Activated naive CD4-positive, alpha-beta T cell treated with anti-CD3 and anti-CD28 coated beads, Interleukin-2, amount 10 ng/mL, durations not matched to agents 7 days and 5 days (primary cell): ENCODE measurements around the gene DAP.
A peak's percentile ranks its signal among the peaks of the same experiment; 100 is the strongest.
"Not testable (repeated sequence)": the region's sequence is repeated elsewhere in the genome, so short reads cannot be mapped to it uniquely, and the experiment has no call there.

Source experiments
- CTCF ChIA-PET: fragments of 350-600 bp; sonication (Branson Sonifier 250); formaldehyde crosslinking; loops from one replicate; lab custom pipeline; 2021; ENCODE audit warnings: antibody characterized with exemption; lab: Charles Lee
- DNase-seq: peaks from one replicate; pipeline ENCODE4 v3.0.0-alpha.2; 2020
- H3K27ac Mint-ChIP-seq: one replicate; pipeline ENCODE4 v1.8.0; 2021; ENCODE audit warnings: mild to moderate bottlenecking, moderate library complexity, mixed read lengths
- H3K27me3 Mint-ChIP-seq: one replicate; pipeline ENCODE4 v1.8.0; 2021; ENCODE audit warnings: mild to moderate bottlenecking, mixed read lengths
- H3K36me3 Mint-ChIP-seq: one replicate; pipeline ENCODE4 v1.8.0; 2021; ENCODE audit warnings: mixed read lengths
- H3K4me1 Mint-ChIP-seq: one replicate; pipeline ENCODE4 v1.8.0; 2021; ENCODE audit warnings: mixed read lengths
- H3K4me3 Mint-ChIP-seq: one replicate; pipeline ENCODE4 v1.8.0; 2021; ENCODE audit warnings: mild to moderate bottlenecking, moderate library complexity, mixed read lengths
- H3K9me3 Mint-ChIP-seq: one replicate; pipeline ENCODE4 v1.8.0; 2021; ENCODE audit warnings: mixed read lengths

Gene DAP

DNA sequence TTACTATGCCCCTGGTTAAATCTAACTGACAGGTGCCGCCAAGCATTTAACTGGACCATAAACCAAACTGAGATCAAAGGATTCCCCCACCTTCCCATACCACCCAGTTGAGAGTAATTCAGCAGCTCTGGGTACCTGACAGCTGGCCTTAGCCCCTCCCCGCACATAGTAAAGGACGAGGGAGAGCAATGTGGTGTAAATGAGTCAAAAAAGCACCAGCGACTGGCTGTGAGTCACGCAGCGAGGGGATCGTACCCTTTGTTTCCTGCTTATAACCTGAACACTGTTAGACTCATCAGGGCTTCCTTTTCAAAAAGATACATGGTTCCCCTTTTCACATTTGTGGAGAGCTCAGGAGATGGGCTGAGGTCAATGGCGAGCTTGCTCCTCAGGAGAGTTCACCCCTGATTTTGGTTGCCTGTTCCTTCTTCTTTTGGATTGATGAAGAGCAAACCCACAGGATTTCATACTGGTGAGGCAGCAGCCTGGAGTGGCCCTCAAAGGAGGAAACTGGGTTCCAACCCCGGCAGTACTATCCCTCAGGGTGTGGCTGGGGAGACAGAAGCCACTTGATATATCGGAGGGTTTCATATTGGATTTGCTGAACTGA lies 125.7 kb downstream of the DAP start:
- Mint-ChIP-seq H3K27me3 (no peaks in the 10 kb centered on the region), H3K4me1 (peaks cover 49% of the 10 kb centered on the region), H3K9me3 (peaks cover 12% of the 10 kb centered on the region), H3K27ac (peak overlapping the region; percentile 87), H3K4me3 (no peak overlapping the region), H3K36me3 (peaks cover 12% of the 10 kb centered on the region)
- DNase-seq = peak; percentile 74
- CTCF ChIA-PET = interaction anchor here (1.0 to 1.6 kb wide), 3 partner anchors 9 to 42 kb away, joined by 3 to 4 read pairs (median 3); no protein-coding TSS in a partner anchor

- no peak for DNase-seq
- H3K4me1 Mint-ChIP-seq = peaks cover 49% of the 10 kb centered on the region
- peaks cover 2% of the 10 kb centered on the region for H3K27me3 Mint-ChIP-seq
- CTCF ChIA-PET = interaction anchor here (1.0 to 1.6 kb wide), 4 partner anchors 8 to 42 kb away, joined by 3 to 4 read pairs (median 4); no protein-coding TSS in a partner anchor
- H3K9me3 Mint-ChIP-seq = peaks cover 7% of the 10 kb centered on the region
- H3K4me3 Mint-ChIP-seq = no peak overlapping the region
- peaks cover 7% of the 10 kb centered on the region for H3K36me3 Mint-ChIP-seq
- peak overlapping the region; percentile 87 for H3K27ac Mint-ChIP-seq
Observed at GRCh38 chr5:10634562-10634961, 126.5 kb downstream of the DAP start.

DNA sequence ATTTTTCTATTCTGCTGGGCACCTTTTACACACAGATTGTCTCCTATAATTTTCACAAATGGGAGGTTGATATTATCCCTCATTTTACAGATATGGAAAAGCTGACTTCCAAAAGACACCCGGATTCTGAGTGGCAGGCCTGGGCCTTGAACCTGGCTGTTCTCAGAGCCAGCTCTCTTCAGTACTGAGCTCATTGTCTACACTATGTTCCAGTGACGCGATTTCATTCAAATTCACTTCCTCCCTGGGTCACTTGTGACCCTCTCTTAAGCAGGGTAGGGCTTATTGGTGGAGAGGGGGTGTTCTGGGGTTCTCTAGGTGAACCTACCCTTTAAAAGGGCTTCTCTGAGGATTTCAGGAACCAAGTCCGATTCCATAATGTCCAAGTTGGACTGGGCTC lies 127.0 kb downstream of the DAP start:
- H3K27me3 Mint-ChIP-seq = peaks cover 7% of the 10 kb centered on the region
- peaks cover 49% of the 10 kb centered on the region for H3K4me1 Mint-ChIP-seq
- CTCF ChIA-PET = interaction anchor here (1.0 to 1.6 kb wide), 3 partner anchors 8 to 27 kb away, joined by 3 to 4 read pairs (median 4); no protein-coding TSS in a partner anchor
- H3K36me3 Mint-ChIP-seq = peaks cover 7% of the 10 kb centered on the region
- peak overlapping the region; percentile 87 for H3K27ac Mint-ChIP-seq
- H3K9me3 Mint-ChIP-seq = peaks cover 7% of the 10 kb centered on the region
- DNase-seq = no peak
- H3K4me3 Mint-ChIP-seq = no peak overlapping the region

GRCh38 chr5:10633271-10634049 lies 127.6 kb downstream of the DAP start:
- peaks cover 4% of the 10 kb centered on the region for H3K9me3 Mint-ChIP-seq
- peak overlapping the region; percentile 87 for H3K27ac Mint-ChIP-seq
- peak; percentile 68 for DNase-seq
- peaks cover 3% of the 10 kb centered on the region for H3K36me3 Mint-ChIP-seq
- H3K4me3 Mint-ChIP-seq = no peak overlapping the region
- CTCF ChIA-PET = interaction anchor here (1.0 to 1.6 kb wide), 3 partner anchors 7 to 26 kb away, joined by 3 to 4 read pairs (median 4); no protein-coding TSS in a partner anchor
- H3K4me1 Mint-ChIP-seq = peaks cover 49% of the 10 kb centered on the region
- H3K27me3 Mint-ChIP-seq = peaks cover 8% of the 10 kb centered on the region

DNA sequence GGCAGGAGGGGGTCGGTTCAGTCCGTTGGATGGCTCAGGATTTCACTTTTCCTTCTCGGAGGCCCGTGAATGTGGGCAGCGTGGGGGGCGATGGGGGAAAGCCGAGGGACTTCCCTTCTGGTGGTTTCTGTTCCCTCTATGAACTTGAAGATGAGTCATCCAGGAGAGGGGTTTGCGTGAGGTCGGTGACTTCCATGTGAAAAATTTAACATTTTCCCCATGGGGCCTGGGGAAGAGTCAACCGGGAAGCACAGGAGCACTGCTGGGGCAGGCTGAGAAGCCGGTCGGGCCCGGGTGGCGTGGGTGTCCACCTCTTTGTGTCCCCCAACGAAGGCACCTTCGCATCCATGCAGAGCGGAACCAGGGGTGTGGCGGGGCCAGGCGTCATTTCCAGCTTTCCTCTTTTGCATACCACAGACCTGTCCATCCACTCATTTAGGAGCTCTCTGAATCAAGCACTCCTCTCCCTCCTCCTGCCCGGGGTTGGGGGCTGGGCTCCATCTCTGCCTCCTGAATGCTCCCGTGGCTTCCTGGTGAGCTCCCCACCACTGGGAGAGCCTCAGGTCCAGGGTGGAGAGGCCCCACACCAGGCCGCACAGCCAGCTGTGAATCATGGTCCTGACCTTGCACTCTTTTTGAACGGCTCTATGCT lies 128.8 kb downstream of the DAP start:
- H3K4me1 Mint-ChIP-seq = peaks cover 58% of the 10 kb centered on the region
- H3K9me3 Mint-ChIP-seq = no peaks in the 10 kb centered on the region
- no peaks in the 10 kb centered on the region for H3K36me3 Mint-ChIP-seq
- H3K27ac Mint-ChIP-seq = no peak overlapping the region
- CTCF ChIA-PET = interaction anchor here (1.0 kb wide), 1 partner anchor 179 kb away, joined by 3 read pairs; no protein-coding TSS in a partner anchor
- no peak overlapping the region for H3K4me3 Mint-ChIP-seq
- H3K27me3 Mint-ChIP-seq = peaks cover 8% of the 10 kb centered on the region
- DNase-seq = no peak

- Mint-ChIP-seq H3K27me3 (peaks cover 8% of the 10 kb centered on the region), H3K27ac (peak overlapping the region; percentile 21), H3K4me3 (no peak overlapping the region), H3K9me3 (no peaks in the 10 kb centered on the region), H3K4me1 (peaks cover 57% of the 10 kb centered on the region), H3K36me3 (no peaks in the 10 kb centered on the region)
- CTCF ChIA-PET = no interaction called here
- DNase-seq = no peak
Observed at GRCh38 chr5:10631316-10631996, 129.6 kb downstream of the DAP start.

- H3K4me3 Mint-ChIP-seq, H3K9me3 Mint-ChIP-seq, CTCF ChIA-PET, H3K27ac Mint-ChIP-seq, DNase-seq, H3K27me3 Mint-ChIP-seq, H3K36me3 Mint-ChIP-seq: not testable (repeated sequence)
- H3K4me1 Mint-ChIP-seq = peaks cover 52% of the 10 kb centered on the region
Observed at GRCh38 chr5:10630744-10631143, 130.3 kb downstream of the DAP start.

GRCh38 chr5:10630126-10630525 lies 130.9 kb downstream of the DAP start:
- H3K36me3 Mint-ChIP-seq = no peaks in the 10 kb centered on the region
- peaks cover 45% of the 10 kb centered on the region for H3K4me1 Mint-ChIP-seq
- DNase-seq = no peak
- no peak overlapping the region for H3K27ac Mint-ChIP-seq
- CTCF ChIA-PET = interaction anchor here (0.9 to 4.2 kb wide), 2 partner anchors 22 to 177 kb away, joined by 4 to 84 read pairs; no protein-coding TSS in a partner anchor
- H3K9me3 Mint-ChIP-seq = no peaks in the 10 kb centered on the region
- H3K27me3 Mint-ChIP-seq = peaks cover 8% of the 10 kb centered on the region
- no peak overlapping the region for H3K4me3 Mint-ChIP-seq

- Mint-ChIP-seq H3K4me1 (peaks cover 41% of the 10 kb centered on the region), H3K27me3 (peaks cover 8% of the 10 kb centered on the region), H3K4me3 (no peak overlapping the region), H3K27ac (no peak overlapping the region), H3K36me3 (no peaks in the 10 kb centered on the region), H3K9me3 (no peaks in the 10 kb centered on the region)
- no peak for DNase-seq
- CTCF ChIA-PET = interaction anchor here (0.9 to 4.2 kb wide), 3 partner anchors 22 to 180 kb away, joined by 3 to 84 read pairs (median 4); no protein-coding TSS in a partner anchor
Observed at GRCh38 chr5:10629682-10630081, 131.4 kb downstream of the DAP start.
